Loucy (cell line): Measurements from ENCODE around the gene KRTAP3-1.

Experiments used
- EZH2phosphoT487 ChIP-seq: fragments of 200-600 bp; IDR thresholded peaks from 2 replicates; pipeline ENCODE4 v1.6.1; 2018; ENCODE audit warnings: antibody characterized with exemption, mild to moderate bottlenecking, moderate library complexity, borderline replicate concordance
- TF ChIP-seq, protein P1 (sequence below): fragments of 200-600 bp; sonication (generic); conservative IDR thresholded peaks from 2 replicates; pipeline ENCODE4 v1.5.1; 2014; ENCODE audit warnings: mild to moderate bottlenecking, antibody characterized with exemption, low read length

DNA sequence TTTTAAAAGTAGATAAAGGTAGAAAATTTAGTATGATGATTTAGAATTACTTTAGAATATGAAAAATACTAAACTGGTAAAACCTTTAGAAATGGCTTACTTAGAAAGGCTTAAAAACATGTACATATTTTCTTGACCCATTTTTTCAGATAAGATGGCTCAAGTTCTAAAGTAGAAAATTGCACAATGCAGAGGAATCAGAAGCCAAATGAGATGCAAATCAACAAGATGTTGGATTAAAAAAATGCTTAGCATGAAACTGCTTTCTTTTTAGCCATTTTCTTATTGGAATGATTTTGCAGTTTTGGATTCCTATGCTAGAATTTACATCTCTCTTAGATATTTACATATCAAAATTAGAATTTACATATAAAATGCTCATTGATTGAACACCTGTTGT, 1.5 kb upstream of the KRTAP3-1 start:
- TF ChIP-seq EZH2phosphoT487, result no peak
- TF ChIP-seq, protein P1, sequence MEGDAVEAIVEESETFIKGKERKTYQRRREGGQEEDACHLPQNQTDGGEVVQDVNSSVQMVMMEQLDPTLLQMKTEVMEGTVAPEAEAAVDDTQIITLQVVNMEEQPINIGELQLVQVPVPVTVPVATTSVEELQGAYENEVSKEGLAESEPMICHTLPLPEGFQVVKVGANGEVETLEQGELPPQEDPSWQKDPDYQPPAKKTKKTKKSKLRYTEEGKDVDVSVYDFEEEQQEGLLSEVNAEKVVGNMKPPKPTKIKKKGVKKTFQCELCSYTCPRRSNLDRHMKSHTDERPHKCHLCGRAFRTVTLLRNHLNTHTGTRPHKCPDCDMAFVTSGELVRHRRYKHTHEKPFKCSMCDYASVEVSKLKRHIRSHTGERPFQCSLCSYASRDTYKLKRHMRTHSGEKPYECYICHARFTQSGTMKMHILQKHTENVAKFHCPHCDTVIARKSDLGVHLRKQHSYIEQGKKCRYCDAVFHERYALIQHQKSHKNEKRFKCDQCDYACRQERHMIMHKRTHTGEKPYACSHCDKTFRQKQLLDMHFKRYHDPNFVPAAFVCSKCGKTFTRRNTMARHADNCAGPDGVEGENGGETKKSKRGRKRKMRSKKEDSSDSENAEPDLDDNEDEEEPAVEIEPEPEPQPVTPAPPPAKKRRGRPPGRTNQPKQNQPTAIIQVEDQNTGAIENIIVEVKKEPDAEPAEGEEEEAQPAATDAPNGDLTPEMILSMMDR, result no peak
